Lower leg skin (tissue), 4 donors: ENCODE measurements around the gene PFKFB2. TPM values are rescaled to one million over a fixed set of nuclear protein-coding genes. Genes with fewer than 3 reads are reported as not detected.

Experiments used
- DNase-seq, 2 donors: peaks; one replicate each; pipeline ENCODE4 v3.0.0-alpha.2; 2019; ENCODE audit warnings: low spot score in 2 of 2
- H3K4me3 ChIP-seq: fragments of 200-600 bp; sonication (generic); 2 replicates; pipeline ENCODE4 v1.5.1; 2017; ENCODE audit warnings: mild to moderate bottlenecking, low read depth; ENCODE audit not compliant: poor library complexity, severe bottlenecking
- CTCF ChIP-seq, 3 donors: fragments of 450-650 bp; IDR thresholded peaks; one replicate each; pipeline ENCODE4 v1.5.1; 2016; ENCODE audit warnings: antibody characterized with exemption in 3 of 3, mild to moderate bottlenecking in 3 of 3, moderate library complexity in 2 of 3
- POLR2A ChIP-seq, 2 donors: fragments of 450-650 bp; IDR thresholded peaks; one replicate each; pipeline ENCODE4 v1.6.1; 2016 to 2017; ENCODE audit warnings: antibody characterized with exemption in 2 of 2, mild to moderate bottlenecking in 1 of 2, moderate library complexity in 1 of 2
- WGBS, 2 donors: methylation state at CpG; one replicate each; pipeline ENCODE4 v1.1.5; 2018; 5-methylcytosine and 5-hydroxymethylcytosine counted together
- intact Hi-C: fragments of 100-400 bp; cut with DNase I; formaldehyde crosslinking; loops from one replicate; pipeline ENCODE4 v1.15.0; 2023; ENCODE audit warnings: low total_unique reads
- total RNA-seq, 4 donors: library from RNA; depleted of rRNA; stranded (reverse); fragments of >200 nt; gene quantifications; one replicate each; pipeline ENCODE4 v1.1.0, GENCODE V29; 2016

The PFKFB2 gene
- total RNA-seq, 4 donors from 2014 or later = 12.6 to 22.6 (median 16.8) TPM

GRCh38 chr1:207112616-207113296 is 59.7 kb downstream of the PFKFB2 start:
- no peak for TF ChIP-seq POLR2A (IDR thresholded peaks at IDR 0.05)
- no peak for TF ChIP-seq CTCF (IDR thresholded peaks at IDR 0.05)
- no peak overlapping the region for H3K4me3 ChIP-seq
- no peak for DNase-seq
- 77 to 78% methylated on average over 2 of the region's 2 CpGs for WGBS, 2 donors
- intact Hi-C loops = no loop called here

- DNase-seq = no peak
Observed at GRCh38 chr1:207115269-207115668, 62.2 kb downstream of the PFKFB2 start.

GRCh38 chr1:207124389-207124788 is 71.3 kb downstream of the PFKFB2 start:
- TF ChIP-seq POLR2A (IDR thresholded peaks at IDR 0.05) (no peak), CTCF (IDR thresholded peaks at IDR 0.05) (no peak)
- no peak for DNase-seq
- H3K4me3 ChIP-seq = no peak overlapping the region
- intact Hi-C loops = no loop called here
- 84 to 86% methylated on average over 3 of the region's 3 CpGs for WGBS, 2 donors

More at GRCh38 chr1:207115269-207115668, 62.2 kb downstream of the PFKFB2 start:
- 62 to 70% methylated on average over 5 of the region's 5 CpGs for WGBS, 2 donors
- TF ChIP-seq POLR2A (IDR thresholded peaks at IDR 0.05) (no peak), CTCF (IDR thresholded peaks at IDR 0.05) (no peak)
- H3K4me3 ChIP-seq = no peak overlapping the region
- intact Hi-C loops = loop anchor here (5.0 kb wide), 1 partner anchor 67 kb away; no protein-coding TSS in a partner anchor

- TF ChIP-seq POLR2A (IDR thresholded peaks at IDR 0.05) = no peak
- TF ChIP-seq CTCF (IDR thresholded peaks at IDR 0.05) = no peak
- intact Hi-C loops = no loop called here
- no peak for DNase-seq
- no peak overlapping the region for H3K4me3 ChIP-seq
Observed at GRCh38 chr1:207128336-207128921, 75.4 kb downstream of the PFKFB2 start.

GRCh38 chr1:207129053-207129452 is 76.0 kb downstream of the PFKFB2 start:
- no peak for TF ChIP-seq POLR2A (IDR thresholded peaks at IDR 0.05)
- no peak for TF ChIP-seq CTCF (IDR thresholded peaks at IDR 0.05)
- H3K4me3 ChIP-seq = no peak overlapping the region
- no peak for DNase-seq
- intact Hi-C loops = no loop called here

Other genes with a start within 250 kb of the PFKFB2 start
- gene IL20, start 187.7 kb upstream of the PFKFB2 start, total RNA-seq = not detected
- not detected for gene IL24, start 155.8 kb upstream of the PFKFB2 start, total RNA-seq
- gene FCMR, start 131.3 kb upstream of the PFKFB2 start, total RNA-seq = 1 to 10 TPM in 2 of 4 donors, under 1 TPM in 1, not detected in 1; 0.34 to 1.4 (median 1.3) TPM
- gene PIGR, start 106.8 kb upstream of the PFKFB2 start, total RNA-seq = 1 to 10 TPM in 2 of 4 donors, under 1 TPM in 1, not detected in 1; 0.55 to 4.7 (median 2.0) TPM
- gene FCAMR, start 82.8 kb upstream of the PFKFB2 start, total RNA-seq = not detected
- 100 to 1,000 TPM in 2 of 4 donors, 10 to 100 TPM in 2; 81.5 to 137 (median 110) TPM for gene C1orf116, start 20.5 kb upstream of the PFKFB2 start, total RNA-seq
- gene YOD1, start 2.1 kb upstream of the PFKFB2 start, total RNA-seq = 10 to 100 TPM; 47.5 to 91.8 (median 65.5) TPM
- not detected for gene C4BPB, start 35.6 kb downstream of the PFKFB2 start, total RNA-seq
- gene C4BPA, start 51.0 kb downstream of the PFKFB2 start, total RNA-seq = not detected